Lung (tissue), 12 donors: ENCODE results near the gene FAM107A. TPM values are rescaled to one million over a fixed set of nuclear protein-coding genes. Genes with fewer than 3 reads are reported as not detected.

ENCODE experiments used
- ATAC-seq: fragments of 200-7000 bp; cut with Tn5 transposase; one replicate; pipeline ENCODE4 v1.9.1; 2020; ENCODE audit warnings: moderate number of reproducible peaks; ENCODE audit not compliant: insufficient read depth, low FRiP score
- DNase-seq, 3 donors: peaks; one replicate each; pipeline ENCODE4 v3.0.0-alpha.2; 2013 to 2017
- H3K27ac ChIP-seq, 2 donors: one replicate each; pipeline ENCODE4 v1.5.1; 2013; ENCODE audit warnings: mild to moderate bottlenecking in 2 of 2, moderate library complexity in 2 of 2, control low read depth in 1 of 2, inconsistent platforms in 1 of 2, low read depth in 1 of 2, low read length in 1 of 2
- H3K27me3 ChIP-seq, 3 donors: one replicate each; pipeline ENCODE4 v1.5.1; 2013; ENCODE audit warnings: low read length in 2 of 3; ENCODE audit not compliant: control insufficient read depth in 3 of 3, insufficient read depth in 3 of 3
- H3K36me3 ChIP-seq, 4 donors: one replicate each; pipeline ENCODE4 v1.5.1; 2013; ENCODE audit warnings: low read length in 4 of 4, mild to moderate bottlenecking in 1 of 4, moderate library complexity in 1 of 4; ENCODE audit not compliant: control insufficient read depth in 4 of 4, insufficient read depth in 4 of 4
- H3K4me1 ChIP-seq, 5 donors: one replicate each; pipeline ENCODE4 v1.5.1; 2013; ENCODE audit warnings: low read length in 5 of 5, mild to moderate bottlenecking in 2 of 5, moderate library complexity in 1 of 5; ENCODE audit not compliant: control insufficient read depth in 5 of 5, insufficient read depth in 5 of 5
- H3K4me3 ChIP-seq: one replicate; pipeline ENCODE4 v1.5.1; 2013; ENCODE audit warnings: mild to moderate bottlenecking, control low read depth, moderate library complexity
- H3K9ac ChIP-seq, 2 donors: one replicate each; pipeline ENCODE4 v1.5.1; 2013; ENCODE audit warnings: low read length in 2 of 2, control low read depth in 1 of 2; ENCODE audit not compliant: insufficient read depth in 1 of 2
- H3K9me3 ChIP-seq, 4 donors: one replicate each; pipeline ENCODE4 v1.5.1; 2013; ENCODE audit warnings: low read length in 3 of 4, mild to moderate bottlenecking in 1 of 4, moderate library complexity in 1 of 4; ENCODE audit not compliant: control insufficient read depth in 4 of 4, insufficient read depth in 3 of 4
- CTCF ChIP-seq: IDR thresholded peaks from 2 replicates; pipeline ENCODE4 v1.5.1; 2012; ENCODE audit warnings: mild to moderate bottlenecking; ENCODE audit errors: control extremely low read depth, extremely low read depth
- WGBS, 2 donors: extraction: QIAGEN DNeasy Blood & Tissue Kit; methylation state at CpG; one replicate each; pipeline ENCODE4 v1.1.7; 2013; 5-methylcytosine and 5-hydroxymethylcytosine counted together
- polyA plus RNA-seq, 2 donors: library from polyadenylated mRNA; stranded (reverse); fragments of 200-250 nt; gene quantifications; one replicate each; pipeline ENCODE4 v1.2.1, GENCODE V29; 2013
- total RNA-seq, 2 donors: library from RNA; depleted of rRNA in 1 of 2; stranded (reverse); fragments of >200 nt in 1 of 2; gene quantifications; one replicate each; pipeline ENCODE4 v1.2.1, GENCODE V29; 2014 to 2021
- donor health status: control.
- donor health status: control.
- donor health status: Bipolar disorder and iron deficiency.
- donor health status: healthy.
- donor health status: DM: yes; HTN: yes; CAD: no.

Gene FAM107A
- total and polyA plus RNA-seq, 4 donors, result 4.2 to 83.6 (median 34.7) TPM

- 94% methylated on average over 5 of the region's 5 CpGs for WGBS, 2 donors
- peak overlapping the region in 1 of 2 donors; percentile 37 for H3K27ac ChIP-seq
- H3K4me3 ChIP-seq, result no peak overlapping the region
- DNase-seq (no peak), ATAC-seq (no peak)
- peaks cover 0 to 24% (median 5%) of the 10 kb centered on the region in 5 donors for H3K4me1 ChIP-seq
- no peak for TF ChIP-seq CTCF
- H3K36me3 ChIP-seq, result peaks cover 0 to 2% (median 0%) of the 10 kb centered on the region in 4 donors
- peaks cover 0 to 4% (median 0%) of the 10 kb centered on the region in 3 donors for H3K27me3 ChIP-seq
- H3K9me3 ChIP-seq, result no peaks in the 10 kb centered on the region
- H3K9ac ChIP-seq, result no peak overlapping the region
Observed at GRCh38 chr3:58578873-58579272, 1.7 kb upstream of the FAM107A start.

GRCh38 chr3:58576716-58577115 lies 475 bp downstream of the FAM107A start:
- no peak for TF ChIP-seq CTCF
- 56 to 72% methylated on average over 6 of the region's 6 CpGs for WGBS, 2 donors
- H3K27ac ChIP-seq, result peak overlapping the region; percentile 75 to 77

GRCh38 chr3:58575971-58576652 lies 1.1 kb downstream of the FAM107A start:
- H3K27ac ChIP-seq, result peak overlapping the region; percentile 75 to 77
- DNase-seq (peak in 1 of 3 donors; percentile 41), ATAC-seq (no peak)
- H3K9me3 ChIP-seq, result no peaks in the 10 kb centered on the region
- no peak overlapping the region for H3K9ac ChIP-seq
- TF ChIP-seq CTCF, result no peak
- peaks cover 4 to 29% (median 8%) of the 10 kb centered on the region in 5 donors for H3K4me1 ChIP-seq
- peak overlapping the region; percentile 47 for H3K4me3 ChIP-seq
- 34 to 41% methylated on average over 8 of the region's 8 CpGs for WGBS, 2 donors
- peaks cover 0 to 2% (median 0%) of the 10 kb centered on the region in 4 donors for H3K36me3 ChIP-seq
- peaks cover 0 to 4% (median 0%) of the 10 kb centered on the region in 3 donors for H3K27me3 ChIP-seq

More at GRCh38 chr3:58576716-58577115, 475 bp downstream of the FAM107A start:
- Histone ChIP-seq H3K4me1 (peaks cover 4 to 34% (median 8%) of the 10 kb centered on the region in 5 donors), H3K4me3 (peak overlapping the region; percentile 47), H3K27me3 (peaks cover 0 to 4% (median 0%) of the 10 kb centered on the region in 3 donors), H3K9me3 (no peaks in the 10 kb centered on the region), H3K9ac (no peak overlapping the region), H3K36me3 (peaks cover 0 to 2% (median 0%) of the 10 kb centered on the region in 4 donors)
- no peak for DNase-seq
- no peak for ATAC-seq
